HG02763 (cell line): Measurements from ENCODE around the gene RNGTT.

Experiments
- ATAC-seq: cut with Tn5 transposase; IDR thresholded peaks from one replicate; pipeline ENCODE4 v1.9.1; 2021; ENCODE audit warnings: mild to moderate bottlenecking, moderate library complexity; ENCODE audit not compliant: unreplicated experiment

The RNGTT gene

GRCh38 chr6:88566746-88567534 is 396.5 kb downstream of the RNGTT start:
- ATAC-seq, result peak; percentile 67

GRCh38 chr6:88565836-88566235 is 397.6 kb downstream of the RNGTT start:
- ATAC-seq, result no peak

- ATAC-seq, result no peak
Observed at GRCh38 chr6:88565409-88565811, 398.0 kb downstream of the RNGTT start.

- no peak for ATAC-seq
Observed at GRCh38 chr6:88563277-88563625, 400.2 kb downstream of the RNGTT start.

- no peak for ATAC-seq
Observed at GRCh38 chr6:88562353-88563276, 400.8 kb downstream of the RNGTT start.

GRCh38 chr6:88561954-88562315 is 401.5 kb downstream of the RNGTT start:
- no peak for ATAC-seq

GRCh38 chr6:88561034-88561953 is 402.1 kb downstream of the RNGTT start:
- no peak for ATAC-seq
